HepG2 (cell line): ENCODE measurements around the gene DAD1. TPM values are rescaled to one million over a fixed set of nuclear protein-coding genes. Genes with fewer than 3 reads are reported as not detected.

Experiments used
- ATAC-seq: fragments of 200-7000 bp; cut with Tn5 transposase; 3 replicates; pipeline ENCODE4 v1.9.1; 2020; ENCODE audit warnings: mild to moderate bottlenecking, moderate library complexity
- BruUV-seq: library from RNA; stranded (reverse); fragments of 400-500 nt; replicated peaks from 2 replicates; lab custom pipeline; 2021; lab: Mats Ljungman, UMichigan
- CTCF ChIA-PET: fragments of 300-600 bp; formaldehyde crosslinking; extraction: SDS; loops from one replicate; lab custom pipeline; 2021; ENCODE audit warnings: low total read pairs, inconsistent platforms, low intra/inter-chr PET ratio; lab: Yijun Ruan, JAX
- POLR2A ChIA-PET: fragments of 350-600 bp; sonication (Branson Sonifier 250); formaldehyde crosslinking; loops from one replicate; lab custom pipeline; 2020; ENCODE audit warnings: antibody characterized with exemption, inconsistent platforms; lab: Yijun Ruan, JAX
- DNase-seq: peaks from one replicate; pipeline ENCODE4 v3.0.0-alpha.2; 2015; ENCODE audit warnings: low spot score
- FAIRE-seq: peaks from 3 replicates; lab custom pipeline; 2011; peaks lifted over from hg19 to GRCh38; lab: Jason Lieb, UNC
- H2AFZ ChIP-seq: one replicate; pipeline ENCODE4 v1.6.1; 2011; ENCODE audit warnings: low read length, inconsistent platforms
- H3K27ac ChIP-seq: fragments of 300-600 bp; 3 replicates; pipeline ENCODE4 v1.8.0; 2011; ENCODE audit warnings: mixed run types, mild to moderate bottlenecking, mixed read lengths, low read length, inconsistent platforms; ENCODE audit not compliant: insufficient read depth; ENCODE audit errors: extremely low read length
- H3K27me3 ChIP-seq, 2 experiments: fragments of 200-600 bp in 1 of 2; 2 replicates in 1 of 2; 3 replicates in 1 of 2; pipeline versions ENCODE4 v1.6.0 to v1.8.0; 2011; ENCODE audit warnings: low read length in 2 of 2, mild to moderate bottlenecking in 2 of 2, moderate library complexity in 2 of 2, inconsistent platforms in 1 of 2; ENCODE audit not compliant: insufficient read depth in 2 of 2, control insufficient read depth in 1 of 2
- H3K36me3 ChIP-seq, 2 experiments: fragments of 200-600 bp in 1 of 2; replicated peaks in 1 of 2; 2 replicates in 1 of 2; 3 replicates in 1 of 2; pipeline versions ENCODE4 v1.5.1 to v1.8.0; 2011; ENCODE audit warnings: low read length in 2 of 2, inconsistent platforms in 1 of 2; ENCODE audit not compliant: insufficient read depth in 2 of 2, control insufficient read depth in 1 of 2
- H3K4me1 ChIP-seq: 2 replicates; pipeline ENCODE4 v1.5.1; 2012; ENCODE audit warnings: low read length, inconsistent platforms; ENCODE audit not compliant: insufficient read depth
- H3K4me2 ChIP-seq: 2 replicates; pipeline ENCODE4 v1.6.0; 2011; ENCODE audit warnings: low read depth, low read length, inconsistent platforms
- H3K4me3 ChIP-seq, 3 experiments: fragments of 200-600 bp in 1 of 3; sonication (generic), shearing (Covaris generic) in 1 of 3; replicated peaks in 1 of 3; 2 replicates each; pipeline ENCODE4 v1.5.1; 2011 to 2016; ENCODE audit warnings: low read length in 3 of 3, inconsistent platforms in 2 of 3, low read depth in 2 of 3, mild to moderate bottlenecking in 2 of 3, control low read depth in 1 of 3, mixed read lengths in 1 of 3; ENCODE audit not compliant: insufficient read depth in 1 of 3
- H3K79me2 ChIP-seq: one replicate; pipeline ENCODE4 v1.6.1; 2011; ENCODE audit warnings: low read length, inconsistent platforms; ENCODE audit not compliant: insufficient read depth
- H3K9ac ChIP-seq: 2 replicates; pipeline ENCODE4 v1.6.0; 2011; ENCODE audit warnings: mild to moderate bottlenecking, low read depth, low read length, inconsistent platforms; ENCODE audit not compliant: insufficient read depth
- H3K9me3 ChIP-seq: 2 replicates; pipeline ENCODE4 v1.5.1; 2012; ENCODE audit warnings: mild to moderate bottlenecking, low read length
- H4K20me1 ChIP-seq: 2 replicates; pipeline ENCODE4 v1.6.0; 2011; ENCODE audit warnings: inconsistent platforms, mild to moderate bottlenecking, low read length, moderate library complexity; ENCODE audit not compliant: insufficient read depth
- GLMP ChIP-seq: sonication (generic); formaldehyde crosslinking; IDR thresholded peaks from 2 replicates; pipeline ENCODE4 v1.9.0; 2021; ENCODE audit warnings: missing genetic modification reagents, mild to moderate bottlenecking, borderline replicate concordance
- GTF3A ChIP-seq: sonication (generic); formaldehyde crosslinking; conservative IDR thresholded peaks from 2 replicates; pipeline ENCODE4 v1.4.0; 2020; ENCODE audit warnings: mild to moderate bottlenecking, missing genetic modification reagents
- NFYB ChIP-seq: sonication (generic); formaldehyde crosslinking; IDR thresholded peaks from 2 replicates; pipeline ENCODE4 v1.4.0; 2020; ENCODE audit warnings: missing genetic modification reagents
- WGBS: methylation state at CpG from one replicate; pipeline ENCODE4 v1.1.6; 2017; ENCODE audit warnings: low lambda C conversion rate; 5-methylcytosine and 5-hydroxymethylcytosine counted together
- in situ Hi-C: cut with HindIII; loops from 2 replicates; pipeline ENCODE4 v1.10.0; 2017; ENCODE audit warnings: low pct_unique_long_range_greater_than_20kb; ENCODE audit not compliant: extremely low pct_ligation_motif_present
- intact Hi-C: fragments of 100-400 bp; cut with micrococcal nuclease; formaldehyde crosslinking; loops from one replicate; pipeline ENCODE4 v1.10.0; 2022; ENCODE audit not compliant: unreplicated experiment
- polyA plus RNA-seq, 8 experiments: library from polyadenylated mRNA; depleted of rRNA in 3 of 8; stranded (reverse) in 7 of 8; unstranded in 1 of 8; fragments of >200 nt; fragmentation: Illumina TruSeq in 4 of 8; extraction: Trizol in 4 of 8; gene quantifications; 2 replicates each; pipeline versions ENCODE4 v1.2.1 to v1.2.3, GENCODE V29; 2011 to 2016; ENCODE audit warnings: low read depth in 4 of 8, missing spikeins in 1 of 8, mixed read lengths in 1 of 8; ENCODE audit not compliant: insufficient read depth in 1 of 8
- total RNA-seq, 5 experiments: library from RNA; depleted of rRNA; stranded (reverse); fragments of >200 nt; fragmentation: Illumina TruSeq; extraction: Trizol; gene quantifications; 2 replicates each; pipeline ENCODE4 v1.2.3, GENCODE V29; 2016; ENCODE audit warnings: low read depth in 1 of 5
- TF ChIP-seq, protein P1 (sequence below): sonication (generic); formaldehyde crosslinking; IDR thresholded peaks from 2 replicates; pipeline ENCODE4 v1.5.0; 2020; ENCODE audit warnings: mild to moderate bottlenecking, missing genetic modification reagents

Gene DAD1
- total and polyA plus RNA-seq, 2 of the 13 experiments (the other 11 are each of a cell fraction or from before 2014, with no cell fraction given), result 558 to 626 TPM

GRCh38 chr14:22534547-22534946, 54.5 kb downstream of the DAD1 start:
- in situ Hi-C loops, result no loop called here
- WGBS, result 55% methylated on average over 5 of the region's 5 CpGs
- H3K9ac ChIP-seq, result no peak overlapping the region

More at GRCh38 chr14:22534547-22534946, 54.5 kb downstream of the DAD1 start:
- intact Hi-C loops, result no loop called here
- Histone ChIP-seq H4K20me1 (no peaks in the 10 kb centered on the region), H3K4me2 (no peak overlapping the region), H3K4me1 (no peaks in the 10 kb centered on the region), H3K36me3 (no peaks in the 10 kb centered on the region), H3K9me3 (no peaks in the 10 kb centered on the region), H3K4me3 (no peak overlapping the region), H3K27me3 (peaks cover 4 to 10% of the 10 kb centered on the region in 2 experiments; a peak in 3 of 5 replicates), H2AFZ (no peak overlapping the region), H3K79me2 (no peaks in the 10 kb centered on the region), H3K27ac (no peak overlapping the region)
- ChIA-PET CTCF (no interaction called here), POLR2A (no interaction called here)
- ATAC-seq, result no peak
- no peak for FAIRE-seq
- no TSS peak for BruUV-seq
- TF ChIP-seq NFYB (CRISPR knock-in tag), result no peak
- TF ChIP-seq GTF3A (CRISPR knock-in tag), result no peak
- TF ChIP-seq, protein P1, sequence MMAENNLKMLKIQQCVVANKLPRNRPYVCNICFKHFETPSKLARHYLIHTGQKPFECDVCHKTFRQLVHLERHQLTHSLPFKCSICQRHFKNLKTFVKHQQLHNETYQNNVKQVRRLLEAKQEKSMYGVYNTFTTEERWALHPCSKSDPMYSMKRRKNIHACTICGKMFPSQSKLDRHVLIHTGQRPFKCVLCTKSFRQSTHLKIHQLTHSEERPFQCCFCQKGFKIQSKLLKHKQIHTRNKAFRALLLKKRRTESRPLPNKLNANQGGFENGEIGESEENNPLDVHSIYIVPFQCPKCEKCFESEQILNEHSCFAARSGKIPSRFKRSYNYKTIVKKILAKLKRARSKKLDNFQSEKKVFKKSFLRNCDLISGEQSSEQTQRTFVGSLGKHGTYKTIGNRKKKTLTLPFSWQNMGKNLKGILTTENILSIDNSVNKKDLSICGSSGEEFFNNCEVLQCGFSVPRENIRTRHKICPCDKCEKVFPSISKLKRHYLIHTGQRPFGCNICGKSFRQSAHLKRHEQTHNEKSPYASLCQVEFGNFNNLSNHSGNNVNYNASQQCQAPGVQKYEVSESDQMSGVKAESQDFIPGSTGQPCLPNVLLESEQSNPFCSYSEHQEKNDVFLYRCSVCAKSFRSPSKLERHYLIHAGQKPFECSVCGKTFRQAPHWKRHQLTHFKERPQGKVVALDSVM (CRISPR knock-in tag), result no peak
- TF ChIP-seq GLMP (CRISPR knock-in tag), result no peak
- no peak for DNase-seq
